WI38 (cell line): ENCODE data around the gene CACNB2.

Experiments used
- H3K4me3 ChIP-seq: 2 replicates; pipeline ENCODE4 v1.5.1; 2011; ENCODE audit warnings: low read depth, mild to moderate bottlenecking, control low read depth, low read length
- CTCF ChIP-seq: IDR thresholded peaks from 2 replicates; pipeline ENCODE4 v1.5.1; 2012; ENCODE audit warnings: low read depth, mild to moderate bottlenecking, control low read depth, low read length

The CACNB2 gene

GRCh38 chr10:18185621-18186020 is 45.4 kb downstream of the CACNB2 start:
- TF ChIP-seq CTCF = no peak

GRCh38 chr10:18190840-18191239 is 50.6 kb downstream of the CACNB2 start:
- TF ChIP-seq CTCF = no peak
- no peak overlapping the region for H3K4me3 ChIP-seq

More at GRCh38 chr10:18185621-18186020, 45.4 kb downstream of the CACNB2 start:
- H3K4me3 ChIP-seq = no peak overlapping the region

- no peak overlapping the region for H3K4me3 ChIP-seq
- no peak for TF ChIP-seq CTCF
Measured at GRCh38 chr10:18194634-18195033, 54.4 kb downstream of the CACNB2 start.

- TF ChIP-seq CTCF = no peak
- no peak overlapping the region for H3K4me3 ChIP-seq
Measured at GRCh38 chr10:18195060-18195799, 55.0 kb downstream of the CACNB2 start.

GRCh38 chr10:18196806-18197550 is 56.8 kb downstream of the CACNB2 start:
- no peak overlapping the region for H3K4me3 ChIP-seq
- TF ChIP-seq CTCF = no peak

GRCh38 chr10:18197706-18198105 is 57.5 kb downstream of the CACNB2 start:
- no peak for TF ChIP-seq CTCF
- H3K4me3 ChIP-seq = no peak overlapping the region

- TF ChIP-seq CTCF = no peak
- no peak overlapping the region for H3K4me3 ChIP-seq
Measured at GRCh38 chr10:18201877-18202276, 61.7 kb downstream of the CACNB2 start.
